ENCODE results near the gene DTX2. TPM values are rescaled to one million over a fixed set of nuclear protein-coding genes. Genes with fewer than 3 reads are reported as not detected.
"Not testable (repeated sequence)": the region's sequence is repeated elsewhere in the genome, so short reads cannot be mapped to it uniquely, and the experiment has no call there.

Gene DTX2
- total RNA-seq, 1 donor from 2014 or later = 23.3 TPM

DNA sequence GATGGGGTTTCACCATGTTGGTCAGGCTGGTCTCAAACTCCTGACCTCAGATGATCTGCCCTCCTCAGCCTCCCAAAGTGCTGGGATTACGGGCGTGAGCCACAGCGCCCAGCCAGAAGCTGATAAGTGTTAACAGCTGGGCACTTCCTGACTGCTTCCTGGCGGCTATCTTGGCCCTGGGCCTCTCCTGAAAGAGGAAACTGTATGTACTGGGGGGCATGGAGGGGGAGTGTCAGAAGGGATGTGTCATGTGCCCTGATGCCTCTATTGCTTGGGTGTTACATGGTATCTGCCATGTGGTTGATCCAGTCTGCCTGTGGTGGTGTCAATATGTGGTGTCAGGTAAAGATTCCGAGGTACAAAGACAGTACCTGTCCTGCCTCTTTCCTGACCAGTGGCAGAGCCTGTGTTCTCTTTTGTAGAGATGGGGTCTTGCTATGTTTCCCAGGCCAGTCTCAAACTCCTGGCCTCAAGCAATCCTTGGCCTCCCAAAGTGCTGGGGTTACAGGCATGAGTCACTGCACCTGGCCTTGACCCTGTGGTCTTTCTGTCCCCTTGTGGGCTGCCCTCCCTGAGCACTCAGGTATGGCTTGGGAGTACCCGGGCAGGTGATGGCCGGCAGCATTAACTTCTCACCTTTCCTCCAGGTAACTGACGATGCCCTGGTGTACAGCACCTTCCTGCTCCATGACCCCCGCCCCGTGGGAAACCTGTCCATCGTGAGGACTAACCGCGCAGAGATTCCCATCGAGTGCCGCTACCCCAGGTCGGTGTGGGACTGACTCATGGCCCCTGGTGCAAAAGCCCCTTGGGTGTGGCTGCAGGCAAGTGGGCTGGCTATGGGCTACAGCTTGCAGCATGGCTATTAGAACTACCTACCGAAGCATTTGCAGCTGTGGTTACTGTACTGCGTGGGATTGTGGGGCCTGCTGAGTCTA, 32.4 kb upstream of the DTX2 start:
- Mint-ChIP-seq H3K4me3 (ENCODE audit: unreplicated experiment) (no peak overlapping the region), H3K27ac (ENCODE audit: unreplicated experiment) (no peak overlapping the region), H3K27me3 (ENCODE audit: unreplicated experiment) (no peaks in the 10 kb centered on the region), H3K36me3 (ENCODE audit: unreplicated experiment) (no peaks in the 10 kb centered on the region), H3K4me1 (ENCODE audit: low read depth, unreplicated experiment) (peaks cover 5% of the 10 kb centered on the region), H3K9me3 (ENCODE audit: unreplicated experiment) (peaks cover 2% of the 10 kb centered on the region)
- DNase-seq = no peak
- TF ChIP-seq, protein P1, sequence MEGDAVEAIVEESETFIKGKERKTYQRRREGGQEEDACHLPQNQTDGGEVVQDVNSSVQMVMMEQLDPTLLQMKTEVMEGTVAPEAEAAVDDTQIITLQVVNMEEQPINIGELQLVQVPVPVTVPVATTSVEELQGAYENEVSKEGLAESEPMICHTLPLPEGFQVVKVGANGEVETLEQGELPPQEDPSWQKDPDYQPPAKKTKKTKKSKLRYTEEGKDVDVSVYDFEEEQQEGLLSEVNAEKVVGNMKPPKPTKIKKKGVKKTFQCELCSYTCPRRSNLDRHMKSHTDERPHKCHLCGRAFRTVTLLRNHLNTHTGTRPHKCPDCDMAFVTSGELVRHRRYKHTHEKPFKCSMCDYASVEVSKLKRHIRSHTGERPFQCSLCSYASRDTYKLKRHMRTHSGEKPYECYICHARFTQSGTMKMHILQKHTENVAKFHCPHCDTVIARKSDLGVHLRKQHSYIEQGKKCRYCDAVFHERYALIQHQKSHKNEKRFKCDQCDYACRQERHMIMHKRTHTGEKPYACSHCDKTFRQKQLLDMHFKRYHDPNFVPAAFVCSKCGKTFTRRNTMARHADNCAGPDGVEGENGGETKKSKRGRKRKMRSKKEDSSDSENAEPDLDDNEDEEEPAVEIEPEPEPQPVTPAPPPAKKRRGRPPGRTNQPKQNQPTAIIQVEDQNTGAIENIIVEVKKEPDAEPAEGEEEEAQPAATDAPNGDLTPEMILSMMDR (IDR thresholded peaks at IDR 0.05; ENCODE audit: partially characterized antibody, unreplicated experiment) = no peak

DNA sequence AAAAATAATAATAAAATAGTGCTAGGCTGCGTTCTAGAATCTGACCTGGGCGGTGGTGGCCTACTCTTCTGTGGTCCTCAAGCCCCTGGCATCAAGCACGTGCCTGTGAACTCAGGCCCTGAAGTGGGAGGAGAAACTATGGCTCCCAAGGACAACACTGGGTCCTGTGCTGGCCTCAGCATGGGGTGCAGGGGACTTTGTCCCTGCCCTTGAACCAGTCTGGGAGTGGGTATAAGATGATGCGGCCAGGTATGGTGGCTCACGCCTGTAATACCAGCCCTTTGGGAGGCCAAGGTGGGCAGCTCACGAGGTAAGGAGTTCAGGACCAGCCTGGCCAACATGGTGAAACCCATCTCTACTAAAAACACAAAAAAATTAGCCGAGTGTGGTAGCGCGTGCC, 31.3 kb upstream of the DTX2 start:
- Mint-ChIP-seq H3K27ac (ENCODE audit: unreplicated experiment) (no peak overlapping the region), H3K9me3 (ENCODE audit: unreplicated experiment) (no peaks in the 10 kb centered on the region), H3K36me3 (ENCODE audit: unreplicated experiment) (no peaks in the 10 kb centered on the region), H3K27me3 (ENCODE audit: unreplicated experiment) (no peaks in the 10 kb centered on the region), H3K4me1 (ENCODE audit: low read depth, unreplicated experiment) (no peaks in the 10 kb centered on the region), H3K4me3 (ENCODE audit: unreplicated experiment) (no peak overlapping the region)
- TF ChIP-seq, protein P1 (IDR thresholded peaks at IDR 0.05; ENCODE audit: partially characterized antibody, unreplicated experiment) = no peak
- no peak for DNase-seq

DNA sequence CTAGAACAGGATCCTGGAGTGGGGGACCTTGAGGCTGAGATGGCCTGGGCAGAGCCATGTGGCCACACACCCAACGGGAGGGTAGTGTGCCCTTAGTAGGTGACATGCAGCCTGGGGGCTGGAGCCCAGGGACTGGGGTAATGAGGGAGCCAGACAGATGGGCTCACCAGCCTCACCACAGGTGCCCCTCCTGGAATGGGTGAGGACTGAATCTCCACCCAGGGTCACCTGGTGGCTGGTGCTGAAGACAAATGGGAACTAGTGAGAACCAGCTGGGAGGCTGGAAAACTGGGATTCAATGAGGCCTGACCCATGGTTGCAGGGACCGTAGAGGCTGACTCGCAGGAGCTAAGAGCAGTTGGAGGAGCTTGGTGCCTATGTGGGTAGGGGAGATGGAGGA, 30.7 kb upstream of the DTX2 start:
- DNase-seq = no peak
- Mint-ChIP-seq H3K27ac (ENCODE audit: unreplicated experiment) (no peak overlapping the region), H3K4me3 (ENCODE audit: unreplicated experiment) (no peak overlapping the region), H3K27me3 (ENCODE audit: unreplicated experiment) (no peaks in the 10 kb centered on the region), H3K9me3 (ENCODE audit: unreplicated experiment) (no peaks in the 10 kb centered on the region), H3K4me1 (ENCODE audit: low read depth, unreplicated experiment) (no peaks in the 10 kb centered on the region), H3K36me3 (ENCODE audit: unreplicated experiment) (no peaks in the 10 kb centered on the region)
- TF ChIP-seq, protein P1 (IDR thresholded peaks at IDR 0.05; ENCODE audit: partially characterized antibody, unreplicated experiment) = no peak

DNA sequence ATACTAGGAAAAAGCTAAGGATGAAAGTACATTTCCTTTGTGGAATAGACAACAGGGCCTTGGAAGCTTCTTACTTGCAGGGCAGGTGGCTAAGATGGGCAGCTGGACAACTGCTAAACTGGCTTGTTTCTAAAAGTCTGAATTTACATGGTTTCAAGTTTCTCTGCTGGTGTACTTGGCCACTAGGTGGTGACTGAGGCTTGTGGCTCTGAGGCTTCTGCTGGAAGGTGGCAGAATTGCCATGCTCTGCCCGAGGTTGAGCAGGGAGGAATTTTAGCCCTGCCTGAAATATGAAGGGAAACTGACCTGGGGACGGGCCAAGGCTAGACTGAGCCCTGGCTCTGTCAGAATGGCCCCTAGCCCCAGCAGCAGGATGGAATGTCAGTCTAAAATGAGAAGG, 23.6 kb upstream of the DTX2 start:
- H3K27ac Mint-ChIP-seq (ENCODE audit: unreplicated experiment) = not testable (repeated sequence)

DNA sequence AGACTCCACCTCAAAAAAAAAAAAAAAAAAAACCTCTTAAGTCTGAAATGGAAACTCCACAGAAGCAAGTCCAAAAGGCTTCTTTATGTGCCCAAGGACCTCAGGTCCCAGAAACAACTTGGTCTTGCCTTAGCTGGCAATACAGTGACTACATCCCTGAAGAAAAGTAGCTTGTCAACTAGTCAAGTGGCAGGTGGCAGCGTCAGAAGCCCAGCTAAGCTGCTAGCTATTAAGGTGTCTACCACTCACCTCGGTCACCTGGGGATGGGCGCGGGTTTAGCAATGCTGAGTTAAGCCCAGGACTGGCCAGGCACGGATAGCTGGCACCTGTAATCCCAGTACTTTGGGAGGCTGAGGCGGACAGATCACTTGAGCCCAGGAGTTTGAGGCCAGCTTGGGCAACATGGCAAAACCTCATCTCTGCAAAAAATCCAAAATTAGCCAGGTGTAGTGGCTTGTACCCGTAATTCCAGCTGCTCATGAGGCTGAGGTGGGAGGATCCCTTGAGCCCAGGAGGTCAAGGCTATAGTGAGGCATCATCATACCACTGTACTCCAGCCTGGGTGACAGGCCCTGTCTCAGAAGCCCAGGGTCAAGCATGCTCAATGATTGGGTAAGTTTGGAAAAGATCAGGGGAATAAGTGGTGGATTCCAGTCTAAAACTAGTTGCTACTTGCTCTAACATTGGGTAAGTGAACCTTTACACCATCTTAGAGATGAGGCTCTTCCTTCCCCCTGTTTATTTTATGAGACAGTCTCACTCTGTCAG, 22.2 kb upstream of the DTX2 start:
- not testable (repeated sequence) for H3K9me3 Mint-ChIP-seq (ENCODE audit: unreplicated experiment)

More for the DNA sequence above, 23.6 kb upstream of the DTX2 start:
- TF ChIP-seq, protein P1 (IDR thresholded peaks at IDR 0.05; ENCODE audit: partially characterized antibody, unreplicated experiment) = peak; percentile 65
- peak; percentile 68 for DNase-seq
- not testable (repeated sequence) for H3K4me1 Mint-ChIP-seq (ENCODE audit: low read depth, unreplicated experiment); H3K9me3 Mint-ChIP-seq (ENCODE audit: unreplicated experiment); H3K27me3 Mint-ChIP-seq (ENCODE audit: unreplicated experiment); H3K36me3 Mint-ChIP-seq (ENCODE audit: unreplicated experiment); H3K4me3 Mint-ChIP-seq (ENCODE audit: unreplicated experiment)

DNA sequence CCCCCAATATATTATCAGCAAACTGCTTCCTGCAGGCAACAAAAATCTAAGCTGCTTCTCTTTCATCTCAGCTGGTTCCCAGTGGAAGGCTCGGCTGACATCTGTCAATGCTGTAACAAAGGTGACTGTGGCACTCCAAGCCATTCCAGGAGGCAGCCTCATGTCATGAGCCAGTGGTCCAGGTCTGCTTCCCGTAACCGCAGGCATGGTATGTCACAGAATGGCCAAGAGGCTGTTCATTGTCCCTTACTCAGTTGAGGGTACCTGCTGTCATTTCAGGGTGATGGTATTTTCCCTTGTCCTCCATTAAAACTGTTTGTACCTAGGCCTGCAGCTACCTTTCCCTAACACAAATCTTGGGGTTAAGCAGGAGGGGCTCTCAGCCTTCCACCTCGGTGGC, 21.1 kb upstream of the DTX2 start:
- H3K27me3 Mint-ChIP-seq (ENCODE audit: unreplicated experiment); H3K9me3 Mint-ChIP-seq (ENCODE audit: unreplicated experiment); H3K27ac Mint-ChIP-seq (ENCODE audit: unreplicated experiment); H3K36me3 Mint-ChIP-seq (ENCODE audit: unreplicated experiment); DNase-seq; H3K4me3 Mint-ChIP-seq (ENCODE audit: unreplicated experiment); H3K4me1 Mint-ChIP-seq (ENCODE audit: low read depth, unreplicated experiment): not testable (repeated sequence)

More for the DNA sequence above, 22.2 kb upstream of the DTX2 start:
- not testable (repeated sequence) for H3K4me3 Mint-ChIP-seq (ENCODE audit: unreplicated experiment); H3K4me1 Mint-ChIP-seq (ENCODE audit: low read depth, unreplicated experiment); DNase-seq; H3K27ac Mint-ChIP-seq (ENCODE audit: unreplicated experiment); H3K27me3 Mint-ChIP-seq (ENCODE audit: unreplicated experiment); H3K36me3 Mint-ChIP-seq (ENCODE audit: unreplicated experiment)

DNA sequence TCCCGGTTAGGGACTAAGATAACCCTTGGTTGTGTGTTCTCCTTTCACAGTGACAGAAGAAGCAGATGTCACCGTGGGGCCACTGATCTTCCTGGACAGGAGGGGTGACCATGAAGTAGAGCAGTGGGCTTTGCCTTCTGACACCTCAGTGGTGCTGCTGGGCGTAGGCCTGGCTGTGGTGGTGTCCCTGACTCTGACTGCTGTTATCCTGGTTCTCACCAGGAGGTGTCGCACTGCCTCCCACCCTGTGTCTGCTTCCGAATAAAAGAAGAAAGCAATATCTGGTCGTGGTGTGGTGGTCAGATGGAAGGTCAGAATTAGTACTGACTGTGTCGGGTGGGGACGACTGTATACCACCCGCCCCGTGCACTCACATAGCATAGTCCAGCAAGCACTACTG, 19.7 kb upstream of the DTX2 start:
- not testable (repeated sequence) for H3K4me1 Mint-ChIP-seq (ENCODE audit: low read depth, unreplicated experiment); H3K4me3 Mint-ChIP-seq (ENCODE audit: unreplicated experiment); H3K36me3 Mint-ChIP-seq (ENCODE audit: unreplicated experiment); H3K27ac Mint-ChIP-seq (ENCODE audit: unreplicated experiment); H3K9me3 Mint-ChIP-seq (ENCODE audit: unreplicated experiment); DNase-seq; H3K27me3 Mint-ChIP-seq (ENCODE audit: unreplicated experiment)
